Gastrocnemius medialis (tissue), 4 donors: Measurements from ENCODE around the gene ATXN1. TPM values are rescaled to one million over a fixed set of nuclear protein-coding genes. Genes with fewer than 3 reads are reported as not detected.

ENCODE experiments used
- ATAC-seq, 2 donors: fragments of 150-250 bp; one replicate each; pipeline ENCODE4 v1.9.1; 2016
- DNase-seq, 2 donors: peaks; one replicate each; pipeline ENCODE4 v3.0.0-alpha.2; 2019
- H3K27ac ChIP-seq, 4 donors: fragments of 200-600 bp; sonication (generic); 1 replicate in 1 of 4; 2 replicates in 3 of 4; pipeline ENCODE4 v1.5.1; 2016 to 2018; ENCODE audit warnings: mild to moderate bottlenecking in 2 of 4, moderate library complexity in 1 of 4
- H3K27me3 ChIP-seq, 3 donors: fragments of 200-600 bp; sonication (generic) in 2 of 3; 1 replicate in 1 of 3; 2 replicates in 2 of 3; pipeline versions ENCODE4 v1.5.1 to v1.6.0; 2016 to 2019; ENCODE audit warnings: mild to moderate bottlenecking in 1 of 3, moderate library complexity in 1 of 3
- H3K36me3 ChIP-seq, 2 donors: fragments of 200-600 bp; sonication (generic) in 1 of 2; one replicate each; pipeline ENCODE4 v1.5.1; 2017 to 2018
- H3K4me1 ChIP-seq, 2 donors: fragments of 200-600 bp; sonication (generic) in 1 of 2; one replicate each; pipeline ENCODE4 v1.5.1; 2016 to 2017; ENCODE audit warnings: mild to moderate bottlenecking in 2 of 2
- H3K4me3 ChIP-seq, 4 donors: fragments of 200-600 bp; sonication (generic) in 3 of 4; 1 replicate in 1 of 4; 2 replicates in 3 of 4; pipeline ENCODE4 v1.5.1; 2016 to 2019; ENCODE audit warnings: mild to moderate bottlenecking in 2 of 4
- H3K9me3 ChIP-seq, 3 donors: fragments of 200-600 bp; sonication (generic) in 2 of 3; 1 replicate in 1 of 3; 2 replicates in 2 of 3; pipeline ENCODE4 v1.5.1; 2016 to 2019
- CTCF ChIP-seq, 5 experiments: fragments of 450-650 bp in 3 of 5; fragments of 200-600 bp in 2 of 5; sonication (generic) in 2 of 5; IDR thresholded peaks in 4 of 5; conservative IDR thresholded peaks in 1 of 5; 1 replicate in 4 of 5; 2 replicates in 1 of 5; pipeline ENCODE4 v1.5.1; 2016 to 2019; ENCODE audit warnings: antibody characterized with exemption in 5 of 5, mild to moderate bottlenecking in 3 of 5, moderate library complexity in 3 of 5
- POLR2A ChIP-seq, 2 donors: fragments of 450-650 bp; IDR thresholded peaks; one replicate each; pipeline ENCODE4 v1.6.1; 2017; ENCODE audit warnings: antibody characterized with exemption in 2 of 2, mild to moderate bottlenecking in 2 of 2, moderate library complexity in 2 of 2
- in situ Hi-C, 4 donors: fragments of 200-750 bp; cut with MboI; loops; one replicate each; pipeline versions ENCODE4 v1.15.0 to v1.8.0; 2017; ENCODE audit warnings: low sequenced_read_pairs in 4 of 4
- intact Hi-C: fragments of 100-400 bp; cut with DNase I; formaldehyde crosslinking; loops from one replicate; pipeline ENCODE4 v1.15.1; 2023; ENCODE audit warnings: low total_unique reads
- total RNA-seq, 4 donors: library from RNA; depleted of rRNA; stranded (reverse); fragments of >200 nt; gene quantifications; one replicate each; pipeline versions ENCODE4 v1.1.0 to v1.2.3, GENCODE V29; 2016

Gene ATXN1
- total RNA-seq, 4 donors from 2014 or later = 21.8 to 42.9 (median 33.1) TPM

DNA sequence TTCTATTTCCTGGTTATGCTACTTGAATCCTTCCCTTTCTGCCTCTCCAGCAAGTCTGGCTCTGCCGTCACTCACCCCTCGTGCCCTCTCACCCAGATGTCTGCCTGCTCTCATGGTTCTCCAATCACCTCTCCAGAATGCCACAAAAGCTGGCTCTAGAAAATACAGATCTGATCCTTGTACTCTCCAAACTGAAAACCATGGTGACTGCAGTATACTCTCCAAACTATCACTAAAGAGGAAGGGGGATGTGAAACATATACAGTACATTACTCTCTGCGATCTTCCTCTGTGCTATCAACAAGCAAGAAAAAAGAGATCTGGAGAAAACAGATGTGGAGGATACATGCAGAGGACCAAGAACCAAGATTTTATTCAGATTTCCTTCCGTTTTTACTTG is 91.1 kb downstream of the ATXN1 start:
- TF ChIP-seq CTCF (IDR thresholded peaks at IDR 0.05 in 4 of 5, conservative IDR thresholded peaks at IDR 0.05 in 1 of 5) (no peak), POLR2A (IDR thresholded peaks at IDR 0.05) (no peak)
- H3K9me3 ChIP-seq = no peaks in the 10 kb centered on the region
- H3K4me1 ChIP-seq = peaks cover 36 to 45% of the 10 kb centered on the region in 2 donors
- H3K4me3 ChIP-seq = no peak overlapping the region
- H3K27ac ChIP-seq = no peak overlapping the region
- no peaks in the 10 kb centered on the region for H3K27me3 ChIP-seq
- H3K36me3 ChIP-seq = no peaks in the 10 kb centered on the region
- in situ Hi-C loops (loop anchor here in 1 of 4 donors (10.0 kb wide), 1 partner anchor 85 kb away; no protein-coding TSS in a partner anchor), intact Hi-C loops (loop anchor here (10.0 kb wide), 1 partner anchor 335 kb away; no protein-coding TSS in a partner anchor)
- ATAC-seq (peak in 1 of 2 donors; percentile 22), DNase-seq (peak in 1 of 2 donors; percentile 18)

GRCh38 chr6:16669227-16669626 is 92.0 kb downstream of the ATXN1 start:
- H3K27me3 ChIP-seq = no peaks in the 10 kb centered on the region
- no peak overlapping the region for H3K4me3 ChIP-seq
- no peak for DNase-seq
- in situ Hi-C loops = no loop called here
- no peak overlapping the region for H3K27ac ChIP-seq
- no peaks in the 10 kb centered on the region for H3K9me3 ChIP-seq
- intact Hi-C loops = no loop called here
- peaks cover 32 to 37% of the 10 kb centered on the region in 2 donors for H3K4me1 ChIP-seq
- no peak for ATAC-seq
- H3K36me3 ChIP-seq = no peaks in the 10 kb centered on the region
- TF ChIP-seq CTCF (IDR thresholded peaks at IDR 0.05 in 4 of 5, conservative IDR thresholded peaks at IDR 0.05 in 1 of 5) (no peak), POLR2A (IDR thresholded peaks at IDR 0.05) (no peak)

DNA sequence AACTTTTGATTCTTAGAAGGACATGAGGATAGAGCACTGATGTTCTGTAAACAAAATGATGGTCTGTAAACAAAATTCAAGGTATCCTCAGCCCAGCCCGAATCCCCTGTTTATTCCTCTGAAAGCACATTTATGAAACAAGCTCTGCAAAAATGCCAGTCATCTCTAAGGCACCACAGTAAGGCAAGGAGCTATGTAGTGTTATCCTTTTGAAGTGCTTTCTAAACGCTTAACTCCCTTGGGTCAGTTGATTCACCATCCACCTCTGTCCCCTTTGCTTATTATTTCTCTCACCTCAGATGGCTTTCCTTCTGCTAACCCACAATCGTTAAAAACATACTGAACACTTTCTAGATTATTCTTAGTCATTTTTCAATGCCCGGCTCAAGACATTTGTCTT is 93.8 kb downstream of the ATXN1 start:
- in situ Hi-C loops = no loop called here

GRCh38 chr6:16665992-16666391 is 95.3 kb downstream of the ATXN1 start:
- H3K36me3 ChIP-seq = no peaks in the 10 kb centered on the region
- H3K9me3 ChIP-seq = no peaks in the 10 kb centered on the region
- no peak overlapping the region for H3K4me3 ChIP-seq
- no peak overlapping the region for H3K27ac ChIP-seq
- in situ Hi-C loops (no loop called here), intact Hi-C loops (no loop called here)
- DNase-seq (no peak), ATAC-seq (no peak)
- peaks cover 26 to 32% of the 10 kb centered on the region in 2 donors for H3K4me1 ChIP-seq
- TF ChIP-seq CTCF (IDR thresholded peaks at IDR 0.05 in 4 of 5, conservative IDR thresholded peaks at IDR 0.05 in 1 of 5) (no peak), POLR2A (IDR thresholded peaks at IDR 0.05) (no peak)
- no peaks in the 10 kb centered on the region for H3K27me3 ChIP-seq

More for the DNA sequence above, 93.8 kb downstream of the ATXN1 start:
- TF ChIP-seq CTCF (IDR thresholded peaks at IDR 0.05 in 4 of 5, conservative IDR thresholded peaks at IDR 0.05 in 1 of 5) (no peak), POLR2A (IDR thresholded peaks at IDR 0.05) (no peak)
- intact Hi-C loops = no loop called here
- no peaks in the 10 kb centered on the region for H3K27me3 ChIP-seq
- no peaks in the 10 kb centered on the region for H3K36me3 ChIP-seq
- DNase-seq (no peak), ATAC-seq (no peak)
- H3K9me3 ChIP-seq = no peaks in the 10 kb centered on the region
- H3K4me1 ChIP-seq = peaks cover 32 to 37% of the 10 kb centered on the region in 2 donors
- H3K27ac ChIP-seq = no peak overlapping the region
- no peak overlapping the region for H3K4me3 ChIP-seq

GRCh38 chr6:16665182-16665581 is 96.1 kb downstream of the ATXN1 start:
- Histone ChIP-seq H3K27me3 (no peaks in the 10 kb centered on the region), H3K36me3 (no peaks in the 10 kb centered on the region), H3K9me3 (no peaks in the 10 kb centered on the region), H3K27ac (no peak overlapping the region), H3K4me3 (no peak overlapping the region), H3K4me1 (peaks cover 18 to 24% of the 10 kb centered on the region in 2 donors)
- no peak for DNase-seq
- TF ChIP-seq CTCF (IDR thresholded peaks at IDR 0.05 in 4 of 5, conservative IDR thresholded peaks at IDR 0.05 in 1 of 5) = no peak
- TF ChIP-seq POLR2A (IDR thresholded peaks at IDR 0.05) = no peak
- in situ Hi-C loops = no loop called here
- ATAC-seq = no peak
- intact Hi-C loops = no loop called here
